HL-60/S4 (cell line): ENCODE measurements around the gene RSPO4.
"Not testable (repeated sequence)": the region's sequence is repeated elsewhere in the genome, so short reads cannot be mapped to it uniquely, and the experiment has no call there.

Experiments
- in situ Hi-C: fragments of 300-500 bp; cut with MboI; formaldehyde crosslinking; loops from 2 replicates; pipeline ENCODE4 v1.14.3; 2022; ENCODE audit warnings: low sequenced_read_pairs

Gene RSPO4

GRCh38 chr20:1005452-1006027 is 3.4 kb upstream of the RSPO4 start:
- in situ Hi-C loops: no loop called here

- in situ Hi-C loops: no loop called here
Observed at GRCh38 chr20:1003920-1004697, 2.0 kb upstream of the RSPO4 start.

GRCh38 chr20:1002682-1003561 is 811 bp upstream of the RSPO4 start:
- in situ Hi-C loops: no loop called here

- in situ Hi-C loops: no loop called here
Observed at GRCh38 chr20:1001116-1001515, 995 bp downstream of the RSPO4 start.

DNA sequence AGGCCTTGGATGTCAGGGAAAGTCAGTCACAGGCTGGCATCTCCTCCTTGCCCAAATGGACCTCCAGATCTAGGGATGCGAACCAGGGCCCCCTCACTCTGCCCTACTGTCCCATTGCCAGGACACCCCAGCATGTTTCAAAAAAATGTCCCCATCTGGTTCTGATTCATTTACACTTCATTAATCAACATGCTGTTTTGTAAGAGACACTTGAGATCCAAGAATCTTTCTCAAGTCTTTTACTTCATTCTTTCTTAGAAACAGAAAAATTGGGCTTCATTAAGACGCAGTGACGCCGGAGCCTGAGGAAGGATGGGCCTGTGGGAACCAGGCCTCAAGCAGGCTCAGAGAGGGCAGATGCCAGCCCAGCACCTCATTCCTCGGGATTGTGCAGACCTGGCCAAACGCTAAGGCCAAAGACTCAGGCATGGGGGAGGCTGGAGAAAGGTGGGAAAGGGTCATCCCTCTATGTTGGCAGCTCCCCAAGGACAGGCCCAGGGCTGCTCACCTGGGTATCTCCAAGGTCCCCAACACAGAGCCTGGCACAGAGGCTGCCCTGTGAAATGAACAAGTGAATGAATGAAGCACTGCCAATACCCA is 3.8 kb downstream of the RSPO4 start:
- in situ Hi-C loops: no loop called here

DNA sequence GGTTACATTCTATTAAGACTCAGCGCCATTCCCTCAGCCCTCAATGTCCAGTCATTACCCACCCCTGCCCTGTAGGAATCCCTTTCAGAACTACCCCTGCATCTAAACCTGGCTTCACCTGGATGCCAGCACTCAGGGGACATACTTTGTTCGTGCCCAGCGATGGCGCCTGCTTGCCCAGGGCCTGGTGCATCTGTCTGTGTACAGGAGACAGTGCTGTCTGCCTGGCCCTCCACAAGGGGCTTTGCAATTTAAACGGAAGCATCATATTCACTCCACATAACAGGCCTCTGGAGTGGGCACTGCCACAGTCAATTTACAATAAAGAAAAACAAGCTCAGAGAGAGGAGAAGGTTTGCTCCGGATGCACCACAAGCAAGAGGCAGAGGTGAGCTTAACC is 4.6 kb downstream of the RSPO4 start:
- in situ Hi-C loops: no loop called here

- in situ Hi-C loops: no loop called here
Observed at GRCh38 chr20:997016-997415, 5.1 kb downstream of the RSPO4 start.

DNA sequence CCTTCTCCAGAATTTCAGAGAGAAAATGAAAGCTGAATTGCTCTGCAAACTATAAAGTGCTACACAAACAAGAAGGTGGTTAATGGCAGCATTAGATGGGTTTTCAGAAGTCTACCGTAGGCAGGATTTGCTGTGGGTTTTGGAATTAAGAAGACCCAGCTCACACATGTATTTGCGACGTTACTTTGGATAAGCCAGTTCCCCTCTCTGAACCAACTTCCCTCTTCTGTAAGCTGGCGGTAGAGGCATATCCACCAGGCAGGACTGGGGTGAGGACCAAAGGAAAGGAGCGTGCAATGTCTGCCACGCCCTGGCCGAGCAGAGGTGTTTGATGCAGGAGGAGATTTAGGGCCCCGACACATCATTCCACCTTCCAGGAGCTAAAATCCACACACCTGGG is 6.9 kb downstream of the RSPO4 start:
- in situ Hi-C loops: no loop called here

GRCh38 chr20:992801-993535 is 9.1 kb downstream of the RSPO4 start:
- in situ Hi-C loops: no loop called here

DNA sequence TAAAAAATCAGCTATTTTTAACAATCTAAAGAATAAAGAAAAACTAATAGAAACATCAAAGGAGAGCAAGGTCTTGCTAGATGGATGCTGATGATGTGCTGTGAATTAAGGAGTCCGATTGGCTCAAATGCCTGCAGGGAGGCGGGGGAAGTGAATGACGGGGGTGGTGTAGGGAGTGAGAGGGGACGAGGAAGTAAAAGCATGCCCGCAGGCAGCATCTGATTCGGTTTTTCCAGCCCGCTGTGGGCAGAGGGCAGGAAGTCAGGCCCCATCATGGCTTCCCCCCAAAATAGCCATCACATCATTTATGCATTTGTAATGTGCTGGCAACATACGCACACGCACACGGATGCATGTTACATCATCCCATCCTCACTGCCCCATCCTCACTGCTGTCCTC is 10.3 kb downstream of the RSPO4 start:
- in situ Hi-C loops: no loop called here

DNA sequence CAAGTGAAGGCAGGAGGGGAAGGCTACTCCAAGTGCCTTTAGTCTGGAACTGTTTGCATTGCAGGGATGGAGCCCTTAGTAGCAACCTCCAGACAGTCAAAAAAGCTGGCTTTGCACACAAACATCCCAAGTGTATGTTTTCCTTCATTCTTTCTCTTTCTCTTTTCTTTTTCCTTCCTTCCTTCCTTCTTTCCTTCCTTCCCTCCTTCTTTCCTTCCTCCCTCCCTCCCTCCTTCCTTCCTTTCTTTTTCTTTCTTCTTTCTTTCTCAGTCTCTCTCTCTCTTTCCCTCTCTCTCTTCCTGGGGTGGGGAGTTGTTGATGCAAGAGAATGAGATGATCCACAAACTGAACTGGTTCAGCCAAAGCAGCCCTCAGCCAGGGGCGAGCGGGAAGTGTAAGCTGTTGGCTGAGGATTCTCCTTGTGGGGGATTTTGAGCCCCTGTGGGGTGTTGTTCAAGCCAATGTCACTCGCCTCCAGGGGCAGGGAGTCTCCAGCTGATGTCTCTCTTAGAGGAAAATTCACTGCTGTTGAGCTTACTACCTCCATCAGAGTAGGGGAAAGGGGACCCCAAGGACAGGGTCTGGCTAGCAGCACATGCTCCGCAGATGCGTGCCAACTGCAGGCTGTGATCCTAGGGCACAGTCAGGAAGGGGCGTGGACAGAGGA is 11.7 kb downstream of the RSPO4 start:
- in situ Hi-C loops: no loop called here

- in situ Hi-C loops: no loop called here
Observed at GRCh38 chr20:988272-988671, 13.8 kb downstream of the RSPO4 start.

GRCh38 chr20:987677-988076 is 14.4 kb downstream of the RSPO4 start:
- in situ Hi-C loops: no loop called here

GRCh38 chr20:986733-987355 is 15.3 kb downstream of the RSPO4 start:
- in situ Hi-C loops: no loop called here

DNA sequence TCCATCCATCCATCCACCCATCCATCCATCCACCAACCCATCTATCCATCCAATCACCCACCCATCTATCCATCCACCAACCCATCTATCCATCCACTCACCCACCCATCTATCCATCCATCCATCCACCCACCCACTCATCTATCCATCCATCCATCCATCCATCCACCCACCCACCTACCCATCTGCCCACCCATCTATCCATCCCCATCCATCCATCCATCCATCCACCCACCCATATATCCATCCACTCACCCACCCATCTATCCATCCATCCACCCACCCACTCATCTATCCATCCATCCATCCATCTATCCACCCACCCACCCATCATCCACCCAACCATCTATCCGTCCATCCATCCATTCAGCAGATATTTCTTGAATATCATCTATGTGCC is 17.1 kb downstream of the RSPO4 start:
- in situ Hi-C loops: not testable (repeated sequence)

- in situ Hi-C loops: no loop called here
Observed at GRCh38 chr20:982754-983153, 19.4 kb downstream of the RSPO4 start.

DNA sequence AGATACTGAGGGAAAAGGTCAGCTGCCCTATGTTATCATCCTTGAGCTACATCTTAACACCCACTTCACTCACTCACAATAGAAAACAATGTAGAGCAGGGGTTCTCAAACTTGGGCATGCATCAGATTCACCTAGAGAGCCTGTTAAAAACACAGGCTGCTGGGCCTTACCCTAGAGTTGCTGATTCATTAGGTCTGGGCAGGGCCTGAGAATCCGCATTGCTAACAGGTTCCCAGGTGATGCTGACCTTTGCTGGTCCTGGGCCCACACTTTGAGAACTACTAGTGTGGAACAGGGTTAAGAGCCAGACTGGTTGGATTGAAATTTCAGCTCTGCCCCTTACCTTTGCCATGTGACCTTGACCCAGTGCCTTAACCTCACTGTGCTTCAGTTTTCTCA is 25.1 kb downstream of the RSPO4 start:
- in situ Hi-C loops: no loop called here

DNA sequence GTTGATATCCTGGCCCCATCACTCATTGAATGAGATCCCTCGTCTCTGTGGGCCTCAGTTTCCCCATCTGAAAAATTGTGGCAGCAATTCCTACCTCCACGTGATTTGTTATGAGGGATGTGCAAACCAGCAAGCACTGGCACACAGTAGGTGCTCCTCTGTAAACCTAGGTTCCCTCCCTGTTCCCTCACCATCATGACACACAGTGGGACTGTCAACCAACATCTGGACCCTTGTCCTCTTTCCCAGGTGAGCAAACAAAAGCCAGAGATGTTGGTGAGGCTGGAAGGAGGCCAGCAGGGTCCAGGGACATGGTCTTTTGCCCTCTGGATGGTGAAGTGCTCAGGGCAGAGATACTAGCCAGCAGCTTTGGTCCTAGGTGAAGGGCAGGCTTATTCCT is 26.1 kb downstream of the RSPO4 start:
- in situ Hi-C loops: no loop called here

DNA sequence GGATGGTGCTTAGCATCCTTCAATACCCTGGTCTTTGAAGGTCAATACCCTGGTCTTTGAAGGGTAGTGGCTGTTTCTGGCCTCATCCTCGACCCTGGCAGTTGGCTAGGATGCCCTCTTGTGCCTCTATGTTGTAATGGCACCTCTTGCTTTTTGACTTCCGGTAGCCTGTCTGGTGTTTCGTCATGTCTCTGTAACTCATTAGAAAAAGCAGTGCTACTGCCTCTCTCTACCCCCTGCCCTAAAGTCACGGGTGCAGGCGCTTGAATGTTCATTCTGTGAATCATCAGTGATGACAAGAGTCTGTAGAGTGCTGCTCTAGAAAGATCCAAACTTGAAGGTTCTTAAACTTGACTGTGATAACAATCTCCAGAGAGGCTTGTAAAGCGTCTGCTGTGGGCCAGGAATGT is 28.3 kb downstream of the RSPO4 start:
- in situ Hi-C loops: no loop called here

DNA sequence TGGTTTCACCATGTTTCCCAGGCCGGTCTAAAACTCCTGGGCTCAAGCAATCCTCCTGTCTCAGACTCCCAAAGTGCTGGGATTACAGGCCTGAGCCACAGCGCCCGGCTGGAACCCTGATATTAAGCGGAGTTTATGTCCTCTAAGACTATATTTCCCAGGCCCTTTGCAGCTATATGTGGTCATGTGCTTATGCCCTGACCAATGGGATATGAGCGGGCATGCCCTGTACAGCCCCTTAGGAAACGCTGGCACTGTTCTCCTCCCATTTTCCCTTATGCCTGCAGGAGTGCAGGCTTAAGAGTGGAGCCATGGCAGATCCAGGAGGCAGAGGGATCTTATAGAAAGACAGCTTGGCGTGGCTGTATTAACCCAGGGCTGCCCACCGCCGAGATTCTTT is 29.9 kb downstream of the RSPO4 start:
- in situ Hi-C loops: no loop called here
